ENCODE results near the gene PGGT1B. TPM values are rescaled to one million over a fixed set of nuclear protein-coding genes. Genes with fewer than 3 reads are reported as not detected.

The PGGT1B gene
- total and polyA plus RNA-seq, 9 of the 15 experiments (the other 6 are each of a cell fraction or from before 2014, with no cell fraction given), result 5.3 to 33.7 (median 19.8) TPM

GRCh38 chr5:115262011-115262320 is 711 bp downstream of the PGGT1B start (continued):
- TF ChIP-seq PCBP2 (IDR thresholded peaks at IDR 0.05; ENCODE audit: low read depth, low read length, poor library complexity, severe bottlenecking), result no peak
- TF ChIP-seq GATA2 (CRISPR knock-in tag; IDR thresholded peaks at IDR 0.05), result no peak

- Histone ChIP-seq H2AFZ (ENCODE audit: low read depth, low read length) (no peak overlapping the region), H3K27me3 (ENCODE audit: control insufficient read depth in 2 of 2, insufficient read depth in 2 of 2, low read length in 2 of 2) (no peaks in the 10 kb centered on the region), H4K20me1 (replicated peaks; ENCODE audit: control insufficient read depth, insufficient read depth, low read length) (no peaks in the 10 kb centered on the region), H3K9me1 (ENCODE audit: control insufficient read depth, insufficient read depth, low read length) (no peaks in the 10 kb centered on the region), H3K9ac (ENCODE audit: insufficient read depth in 1 of 2, low read depth in 2 of 2, low read length in 2 of 2) (no peak overlapping the region), H3K79me2 (ENCODE audit: control insufficient read depth, insufficient read depth, low read length) (peaks cover 64% of the 10 kb centered on the region), H3K9me3 (replicated peaks; ENCODE audit: control insufficient read depth, insufficient read depth, low read depth, low read length) (no peaks in the 10 kb centered on the region), H3K4me1 (replicated peaks in 1 of 2; ENCODE audit: control insufficient read depth in 2 of 2, insufficient read depth in 2 of 2, low read length in 2 of 2) (peaks cover 2 to 6% of the 10 kb centered on the region in 2 experiments; a peak in 2 of 5 replicates), H3K4me3 (no peak overlapping the region), H3K4me2 (ENCODE audit: insufficient read depth, low read length) (no peak overlapping the region), H3K27ac (ENCODE audit: extremely low read depth, low read depth, low read length) (no peak overlapping the region), H3K36me3 (ENCODE audit: control insufficient read depth, insufficient read depth, low read length) (no peaks in the 10 kb centered on the region)
- 67% methylated on average over 2 of the region's 2 CpGs for WGBS (ENCODE audit: insufficient coverage, low coverage, missing lambda C conversion rate)
- TF ChIP-seq KDM4B (IDR thresholded peaks at IDR 0.05; ENCODE audit: borderline replicate concordance in 2 of 2, low read depth in 1 of 2), result no peak
- TF ChIP-seq SMC3 (conservative IDR thresholded peaks at IDR 0.05; ENCODE audit: insufficient read depth, low read depth, low read length), result no peak
- no peak for TF ChIP-seq ZNF583 (CRISPR knock-in tag; IDR thresholded peaks at IDR 0.05)
- no peak for TF ChIP-seq THRAP3 (IDR thresholded peaks at IDR 0.05; ENCODE audit: borderline replicate concordance)
- TF ChIP-seq MCM2 (IDR thresholded peaks at IDR 0.05; ENCODE audit: low read depth), result no peak
- TF ChIP-seq CAMTA2 (CRISPR knock-in tag; conservative IDR thresholded peaks at IDR 0.05), result no peak
- no peak for TF ChIP-seq ZNF518B (CRISPR knock-in tag; IDR thresholded peaks at IDR 0.05)
- TF ChIP-seq PKNOX1 (IDR thresholded peaks at IDR 0.05), result no peak
- no peak for TF ChIP-seq ZNF707 (CRISPR knock-in tag; conservative IDR thresholded peaks at IDR 0.05)
- no TSS peak for BruUV-seq (replicated peaks)
- DNase-seq (ENCODE audit: extremely low read depth in 1 of 4, low spot score in 3 of 4), result no peak
- CTCF ChIA-PET (ENCODE audit: low intra/inter-chr PET ratio), result interaction anchor here (0.6 kb wide), 1 partner anchor 333 kb away, joined by 3 read pairs; no protein-coding TSS in a partner anchor
- POLR2A ChIA-PET, result interaction anchor here (1.0 kb wide), 1 partner anchor 9 kb away, joined by 3 read pairs; no protein-coding TSS in a partner anchor
- FAIRE-seq, result no peak
- intact Hi-C loops (cut with micrococcal nuclease), result loop anchor here (5.0 kb wide), 1 partner anchor 282 kb away; the partner anchor contains the start of gene FEM1C
- in situ Hi-C loops (cut with MboI), result no loop called here
- ATAC-seq, result no peak
Measured at GRCh38 chr5:115260248-115260647, 2.4 kb downstream of the PGGT1B start.
